ENCODE data around the gene IL34.

GRCh38 chr16:70612931-70613330, 33.4 kb upstream of the IL34 start:
- TF ChIP-seq, protein P1, sequence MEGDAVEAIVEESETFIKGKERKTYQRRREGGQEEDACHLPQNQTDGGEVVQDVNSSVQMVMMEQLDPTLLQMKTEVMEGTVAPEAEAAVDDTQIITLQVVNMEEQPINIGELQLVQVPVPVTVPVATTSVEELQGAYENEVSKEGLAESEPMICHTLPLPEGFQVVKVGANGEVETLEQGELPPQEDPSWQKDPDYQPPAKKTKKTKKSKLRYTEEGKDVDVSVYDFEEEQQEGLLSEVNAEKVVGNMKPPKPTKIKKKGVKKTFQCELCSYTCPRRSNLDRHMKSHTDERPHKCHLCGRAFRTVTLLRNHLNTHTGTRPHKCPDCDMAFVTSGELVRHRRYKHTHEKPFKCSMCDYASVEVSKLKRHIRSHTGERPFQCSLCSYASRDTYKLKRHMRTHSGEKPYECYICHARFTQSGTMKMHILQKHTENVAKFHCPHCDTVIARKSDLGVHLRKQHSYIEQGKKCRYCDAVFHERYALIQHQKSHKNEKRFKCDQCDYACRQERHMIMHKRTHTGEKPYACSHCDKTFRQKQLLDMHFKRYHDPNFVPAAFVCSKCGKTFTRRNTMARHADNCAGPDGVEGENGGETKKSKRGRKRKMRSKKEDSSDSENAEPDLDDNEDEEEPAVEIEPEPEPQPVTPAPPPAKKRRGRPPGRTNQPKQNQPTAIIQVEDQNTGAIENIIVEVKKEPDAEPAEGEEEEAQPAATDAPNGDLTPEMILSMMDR (conservative IDR thresholded peaks at IDR 0.05) = no peak
- TF ChIP-seq ZFX (IDR thresholded peaks at IDR 0.05) = no peak
